Chondrocyte (in vitro differentiated cells): ENCODE results near the gene NSUN6. TPM values are rescaled to one million over a fixed set of nuclear protein-coding genes. Genes with fewer than 3 reads are reported as not detected.
A peak's percentile ranks its signal among the peaks of the same experiment; 100 is the strongest.

Experiments used
- DNase-seq: peaks from one replicate; pipeline ENCODE4 v3.0.0; 2021; ENCODE audit warnings: mixed read lengths, low spot score
- H3K27ac Mint-ChIP-seq: one replicate; pipeline ENCODE4 v1.8.0; 2021; ENCODE audit warnings: mild to moderate bottlenecking, moderate library complexity, mixed read lengths; ENCODE audit not compliant: unreplicated experiment
- H3K27me3 Mint-ChIP-seq: 2 replicates; pipeline ENCODE4 v1.8.0; 2021; ENCODE audit warnings: low read depth, mixed read lengths
- H3K36me3 Mint-ChIP-seq: 2 replicates; pipeline ENCODE4 v1.8.0; 2021; ENCODE audit warnings: low read depth, mixed read lengths
- H3K4me1 Mint-ChIP-seq: 2 replicates; pipeline ENCODE4 v1.8.0; 2021; ENCODE audit warnings: low read depth, mild to moderate bottlenecking, mixed read lengths
- H3K4me3 Mint-ChIP-seq: one replicate; pipeline ENCODE4 v1.8.0; 2021; ENCODE audit warnings: mild to moderate bottlenecking, moderate library complexity, mixed read lengths; ENCODE audit not compliant: unreplicated experiment
- H3K9me3 Mint-ChIP-seq: 2 replicates; pipeline ENCODE4 v1.8.0; 2021; ENCODE audit warnings: low read depth, mixed read lengths
- total RNA-seq: library from RNA; stranded (reverse); gene quantifications from 3 replicates; pipeline ENCODE4 v1.2.1, GENCODE V29; 2021
- TF ChIP-seq, protein P1 (sequence below): fragments of 200-600 bp; sonication (generic); IDR thresholded peaks from 2 replicates; pipeline ENCODE4 v1.5.0; 2021; ENCODE audit warnings: antibody characterized with exemption, mild to moderate bottlenecking, moderate library complexity

NSUN6 gene
- total RNA-seq, 1 donor from 2014 or later: 3.3 TPM

DNA sequence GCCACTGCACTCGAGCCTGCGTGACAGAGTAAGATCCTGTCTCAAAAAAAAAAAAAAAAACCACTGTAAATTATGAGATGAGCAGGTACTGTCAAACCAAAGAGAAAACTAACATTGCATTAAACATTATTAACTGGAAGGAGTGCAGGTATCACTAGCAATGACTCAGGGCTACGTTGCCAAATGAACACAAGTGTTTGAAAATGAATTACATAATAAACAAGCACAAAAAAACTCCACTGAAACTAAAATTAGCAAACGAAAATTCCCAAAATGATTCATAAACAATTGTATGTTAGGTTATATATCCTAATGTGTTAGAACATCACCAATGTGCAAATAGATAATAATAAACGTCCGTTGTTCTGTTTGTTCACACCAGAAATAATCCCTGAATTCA lies 42.8 kb downstream of the NSUN6 start:
- no peaks in the 10 kb centered on the region for H3K36me3 Mint-ChIP-seq
- peaks cover 30% of the 10 kb centered on the region for H3K4me1 Mint-ChIP-seq
- no peaks in the 10 kb centered on the region for H3K27me3 Mint-ChIP-seq
- H3K4me3 Mint-ChIP-seq: no peak overlapping the region
- DNase-seq: no peak
- no peaks in the 10 kb centered on the region for H3K9me3 Mint-ChIP-seq
- H3K27ac Mint-ChIP-seq: peak overlapping the region; percentile 83
- TF ChIP-seq, protein P1, sequence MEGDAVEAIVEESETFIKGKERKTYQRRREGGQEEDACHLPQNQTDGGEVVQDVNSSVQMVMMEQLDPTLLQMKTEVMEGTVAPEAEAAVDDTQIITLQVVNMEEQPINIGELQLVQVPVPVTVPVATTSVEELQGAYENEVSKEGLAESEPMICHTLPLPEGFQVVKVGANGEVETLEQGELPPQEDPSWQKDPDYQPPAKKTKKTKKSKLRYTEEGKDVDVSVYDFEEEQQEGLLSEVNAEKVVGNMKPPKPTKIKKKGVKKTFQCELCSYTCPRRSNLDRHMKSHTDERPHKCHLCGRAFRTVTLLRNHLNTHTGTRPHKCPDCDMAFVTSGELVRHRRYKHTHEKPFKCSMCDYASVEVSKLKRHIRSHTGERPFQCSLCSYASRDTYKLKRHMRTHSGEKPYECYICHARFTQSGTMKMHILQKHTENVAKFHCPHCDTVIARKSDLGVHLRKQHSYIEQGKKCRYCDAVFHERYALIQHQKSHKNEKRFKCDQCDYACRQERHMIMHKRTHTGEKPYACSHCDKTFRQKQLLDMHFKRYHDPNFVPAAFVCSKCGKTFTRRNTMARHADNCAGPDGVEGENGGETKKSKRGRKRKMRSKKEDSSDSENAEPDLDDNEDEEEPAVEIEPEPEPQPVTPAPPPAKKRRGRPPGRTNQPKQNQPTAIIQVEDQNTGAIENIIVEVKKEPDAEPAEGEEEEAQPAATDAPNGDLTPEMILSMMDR: no peak

DNA sequence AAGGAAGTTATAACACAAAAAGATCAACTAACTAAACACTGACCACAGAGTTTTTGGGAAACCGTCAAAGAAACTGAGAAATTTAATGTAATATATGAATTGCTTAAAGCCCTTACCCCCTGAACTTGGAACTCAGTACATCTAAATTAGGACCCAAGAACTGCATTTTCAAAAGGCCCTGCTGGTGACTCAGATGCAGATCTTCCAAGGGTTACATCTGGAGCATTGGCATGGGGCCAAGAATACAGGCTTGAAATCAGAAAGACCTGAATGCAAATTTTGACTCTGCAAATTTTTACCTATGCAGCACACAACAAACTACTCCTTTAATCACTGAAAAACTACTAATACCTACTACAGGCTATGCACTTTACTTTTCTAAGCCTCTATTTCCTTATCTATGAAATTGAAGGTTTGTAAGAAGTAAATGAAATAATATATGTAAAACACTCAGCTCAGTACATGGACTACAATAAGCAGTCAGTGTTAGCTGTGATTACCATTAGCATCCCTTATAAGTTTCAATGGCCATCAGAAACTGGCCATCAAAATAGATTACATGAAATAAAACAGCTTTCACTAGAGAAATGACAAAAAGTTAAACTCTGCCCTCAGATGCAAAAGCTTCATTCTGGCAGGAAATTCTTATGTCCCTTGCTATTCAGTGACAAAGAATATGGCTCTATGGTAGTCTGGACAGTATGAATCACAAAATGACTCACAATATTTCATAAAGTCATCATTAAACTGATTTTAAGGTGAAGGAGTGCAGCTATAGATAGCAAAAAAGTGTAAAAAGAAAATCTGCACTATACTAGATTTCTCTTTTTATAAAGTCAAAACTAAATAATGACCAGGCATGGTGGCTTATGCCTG lies 43.6 kb downstream of the NSUN6 start:
- TF ChIP-seq, protein P1: no peak
- H3K27ac Mint-ChIP-seq: peak overlapping the region; percentile 83
- DNase-seq: no peak

DNA sequence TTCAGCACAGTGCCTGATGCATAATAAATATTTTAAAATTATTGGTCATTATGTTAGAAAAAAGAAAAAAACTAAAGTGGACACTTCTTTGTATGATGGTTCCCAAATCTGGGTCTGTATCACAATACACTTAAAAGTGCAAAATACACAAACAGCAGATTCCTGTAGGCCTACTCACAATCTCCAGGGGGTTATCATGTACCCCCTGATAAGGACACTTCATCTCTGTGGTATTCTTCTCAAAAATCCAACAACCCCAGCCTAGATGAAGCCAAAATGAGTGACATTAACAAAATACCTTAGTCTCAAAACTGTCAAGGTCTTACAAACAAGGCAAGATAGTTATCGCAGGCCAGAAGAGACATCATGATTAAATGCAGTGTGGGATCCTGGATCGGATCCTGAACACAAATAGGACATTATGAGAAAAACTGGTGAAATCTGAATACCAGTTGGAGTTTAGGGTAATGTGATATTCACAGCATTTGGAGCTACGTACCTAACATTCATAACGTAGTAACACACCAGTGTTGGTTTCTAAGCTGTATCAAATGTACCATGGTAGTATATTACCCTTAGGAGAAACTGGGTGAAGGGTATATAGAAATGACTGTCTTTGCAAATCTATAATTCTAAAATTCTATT lies 45.2 kb downstream of the NSUN6 start:
- H3K9me3 Mint-ChIP-seq: no peaks in the 10 kb centered on the region

More for the DNA sequence above, 43.6 kb downstream of the NSUN6 start:
- H3K4me1 Mint-ChIP-seq: peaks cover 30% of the 10 kb centered on the region
- H3K9me3 Mint-ChIP-seq: no peaks in the 10 kb centered on the region
- no peak overlapping the region for H3K4me3 Mint-ChIP-seq
- H3K36me3 Mint-ChIP-seq: no peaks in the 10 kb centered on the region
- no peaks in the 10 kb centered on the region for H3K27me3 Mint-ChIP-seq

DNA sequence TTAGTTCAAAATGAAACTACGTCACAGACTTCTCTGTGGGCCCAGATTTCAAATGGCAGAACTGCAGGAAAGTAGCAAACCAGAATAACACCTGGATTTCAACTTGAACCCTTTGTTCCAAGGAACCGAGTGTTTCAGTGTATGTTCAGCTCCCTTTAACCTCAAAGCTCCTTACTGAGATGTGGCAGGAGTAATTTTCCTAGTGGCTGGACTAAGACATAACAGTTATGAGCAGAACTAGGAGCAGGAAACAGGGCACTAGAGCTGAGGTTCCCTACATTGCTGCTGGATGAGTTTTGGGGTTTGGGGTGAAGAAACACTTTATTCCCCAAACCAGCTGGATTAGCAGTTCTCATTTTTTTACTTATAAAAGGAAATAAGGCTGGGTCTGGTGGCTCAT lies 50.1 kb downstream of the NSUN6 start:
- Mint-ChIP-seq H3K9me3 (no peaks in the 10 kb centered on the region), H3K27ac (no peak overlapping the region), H3K4me1 (peaks cover 4% of the 10 kb centered on the region), H3K36me3 (no peaks in the 10 kb centered on the region), H3K27me3 (no peaks in the 10 kb centered on the region), H3K4me3 (no peak overlapping the region)
- no peak for DNase-seq
- TF ChIP-seq, protein P1: peak; percentile 41

More for the DNA sequence above, 45.2 kb downstream of the NSUN6 start:
- TF ChIP-seq, protein P1: no peak
- H3K4me1 Mint-ChIP-seq: peaks cover 27% of the 10 kb centered on the region
- H3K27ac Mint-ChIP-seq: no peak overlapping the region
- no peak for DNase-seq
- no peaks in the 10 kb centered on the region for H3K27me3 Mint-ChIP-seq
- no peak overlapping the region for H3K4me3 Mint-ChIP-seq
- H3K36me3 Mint-ChIP-seq: no peaks in the 10 kb centered on the region

DNA sequence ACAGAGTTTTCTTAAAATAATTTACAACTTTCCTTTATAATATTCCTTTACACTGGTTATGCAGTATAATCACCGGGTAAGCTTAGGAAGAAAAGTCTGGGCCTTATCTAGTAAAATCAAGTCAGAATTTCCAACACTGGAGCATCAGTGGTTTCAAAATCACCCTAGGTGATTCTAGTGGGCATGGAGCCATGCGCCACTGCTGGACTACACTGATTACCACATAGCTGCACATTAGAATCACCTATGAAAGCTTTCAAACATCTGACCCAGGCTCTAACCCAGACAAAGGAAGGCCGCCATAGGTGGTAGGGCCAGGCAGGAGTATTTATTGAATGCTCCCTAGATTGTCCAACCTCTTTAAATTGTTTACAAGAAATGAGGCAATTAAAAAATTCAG lies 52.0 kb downstream of the NSUN6 start:
- H3K36me3 Mint-ChIP-seq: peaks cover 3% of the 10 kb centered on the region
- DNase-seq: no peak
- H3K27me3 Mint-ChIP-seq: no peaks in the 10 kb centered on the region
- TF ChIP-seq, protein P1: no peak
- no peak overlapping the region for H3K27ac Mint-ChIP-seq
- no peaks in the 10 kb centered on the region for H3K9me3 Mint-ChIP-seq
- no peaks in the 10 kb centered on the region for H3K4me1 Mint-ChIP-seq
- H3K4me3 Mint-ChIP-seq: no peak overlapping the region
